Measurements from ENCODE around the gene STXBP5.

The STXBP5 gene

GRCh38 chr6:147301070-147301469 lies 96.9 kb downstream of the STXBP5 start:
- Histone ChIP-seq H3K9me3 (ENCODE audit: control insufficient read depth, insufficient read depth, low read depth, low read length) (peaks cover 42% of the 10 kb centered on the region), H3K4me3 (ENCODE audit: low read depth, low read length) (no peak overlapping the region), H3K36me3 (ENCODE audit: control insufficient read depth, insufficient read depth, low read length) (peaks cover 29% of the 10 kb centered on the region), H3K4me1 (ENCODE audit: control insufficient read depth, insufficient read depth, low read length) (no peaks in the 10 kb centered on the region), H3K27ac (ENCODE audit: low read depth, low read length) (no peak overlapping the region), H3K9ac (ENCODE audit: low read length) (no peak overlapping the region), H3K27me3 (ENCODE audit: control insufficient read depth, insufficient read depth, low read length) (no peaks in the 10 kb centered on the region)

GRCh38 chr6:147304016-147304415 lies 99.8 kb downstream of the STXBP5 start:
- H3K4me1 ChIP-seq (ENCODE audit: control insufficient read depth, insufficient read depth, low read length): no peaks in the 10 kb centered on the region
- H3K4me3 ChIP-seq (ENCODE audit: low read depth, low read length): no peak overlapping the region
- H3K27ac ChIP-seq (ENCODE audit: low read depth, low read length): no peak overlapping the region
- H3K36me3 ChIP-seq (ENCODE audit: control insufficient read depth, insufficient read depth, low read length): peaks cover 22% of the 10 kb centered on the region
- H3K9me3 ChIP-seq (ENCODE audit: control insufficient read depth, insufficient read depth, low read depth, low read length): peaks cover 23% of the 10 kb centered on the region
- no peak overlapping the region for H3K9ac ChIP-seq (ENCODE audit: low read length)
- no peaks in the 10 kb centered on the region for H3K27me3 ChIP-seq (ENCODE audit: control insufficient read depth, insufficient read depth, low read length)

- H3K9me3 ChIP-seq (ENCODE audit: control insufficient read depth, insufficient read depth, low read depth, low read length): no peaks in the 10 kb centered on the region
- no peak overlapping the region for H3K27ac ChIP-seq (ENCODE audit: low read depth, low read length)
- H3K9ac ChIP-seq (ENCODE audit: low read length): no peak overlapping the region
- no peak overlapping the region for H3K4me3 ChIP-seq (ENCODE audit: low read depth, low read length)
- H3K27me3 ChIP-seq (ENCODE audit: control insufficient read depth, insufficient read depth, low read length): no peaks in the 10 kb centered on the region
- peaks cover 3% of the 10 kb centered on the region for H3K36me3 ChIP-seq (ENCODE audit: control insufficient read depth, insufficient read depth, low read length)
- peaks cover 7% of the 10 kb centered on the region; the same call in 1 of the 2 replicates for H3K4me1 ChIP-seq (ENCODE audit: control insufficient read depth, insufficient read depth, low read length)
Observed at GRCh38 chr6:147310521-147310920, 106.3 kb downstream of the STXBP5 start.

- Histone ChIP-seq H3K4me3 (ENCODE audit: low read depth, low read length) (no peak overlapping the region), H3K27ac (ENCODE audit: low read depth, low read length) (0 out of 2 replicates have a peak overlapping the region, but pooled peaks have one; percentile 26), H3K9me3 (ENCODE audit: control insufficient read depth, insufficient read depth, low read depth, low read length) (no peaks in the 10 kb centered on the region), H3K36me3 (ENCODE audit: control insufficient read depth, insufficient read depth, low read length) (peaks cover 10% of the 10 kb centered on the region), H3K4me1 (ENCODE audit: control insufficient read depth, insufficient read depth, low read length) (peaks cover 7% of the 10 kb centered on the region; the same call in 1 of the 2 replicates), H3K9ac (ENCODE audit: low read length) (no peak overlapping the region), H3K27me3 (ENCODE audit: control insufficient read depth, insufficient read depth, low read length) (no peaks in the 10 kb centered on the region)
Observed at GRCh38 chr6:147311218-147311617, 107.0 kb downstream of the STXBP5 start.

- Histone ChIP-seq H3K36me3 (ENCODE audit: control insufficient read depth, insufficient read depth, low read length) (peaks cover 14% of the 10 kb centered on the region), H3K27me3 (ENCODE audit: control insufficient read depth, insufficient read depth, low read length) (no peaks in the 10 kb centered on the region), H3K27ac (ENCODE audit: low read depth, low read length) (no peak overlapping the region), H3K9ac (ENCODE audit: low read length) (no peak overlapping the region), H3K9me3 (ENCODE audit: control insufficient read depth, insufficient read depth, low read depth, low read length) (no peaks in the 10 kb centered on the region), H3K4me3 (ENCODE audit: low read depth, low read length) (no peak overlapping the region), H3K4me1 (ENCODE audit: control insufficient read depth, insufficient read depth, low read length) (0 out of 2 replicates have a peak, but pooled peaks cover 3% of the 10 kb centered on the region)
Observed at GRCh38 chr6:147321260-147321659, 117.0 kb downstream of the STXBP5 start.

GRCh38 chr6:147322299-147323162 lies 118.3 kb downstream of the STXBP5 start:
- no peaks in the 10 kb centered on the region for H3K27me3 ChIP-seq (ENCODE audit: control insufficient read depth, insufficient read depth, low read length)
- H3K36me3 ChIP-seq (ENCODE audit: control insufficient read depth, insufficient read depth, low read length): peaks cover 9% of the 10 kb centered on the region; the same call in 1 of the 2 replicates
- H3K9me3 ChIP-seq (ENCODE audit: control insufficient read depth, insufficient read depth, low read depth, low read length): no peaks in the 10 kb centered on the region
- H3K9ac ChIP-seq (ENCODE audit: low read length): no peak overlapping the region
- H3K4me1 ChIP-seq (ENCODE audit: control insufficient read depth, insufficient read depth, low read length): 0 out of 2 replicates have a peak, but pooled peaks cover 3% of the 10 kb centered on the region
- H3K27ac ChIP-seq (ENCODE audit: low read depth, low read length): no peak overlapping the region
- H3K4me3 ChIP-seq (ENCODE audit: low read depth, low read length): no peak overlapping the region

GRCh38 chr6:147325557-147325956 lies 121.3 kb downstream of the STXBP5 start:
- no peak overlapping the region for H3K9ac ChIP-seq (ENCODE audit: low read length)
- no peak overlapping the region for H3K27ac ChIP-seq (ENCODE audit: low read depth, low read length)
- no peak overlapping the region for H3K4me3 ChIP-seq (ENCODE audit: low read depth, low read length)
- 0 out of 2 replicates have a peak, but pooled peaks cover 3% of the 10 kb centered on the region for H3K4me1 ChIP-seq (ENCODE audit: control insufficient read depth, insufficient read depth, low read length)
- no peaks in the 10 kb centered on the region for H3K9me3 ChIP-seq (ENCODE audit: control insufficient read depth, insufficient read depth, low read depth, low read length)
- H3K27me3 ChIP-seq (ENCODE audit: control insufficient read depth, insufficient read depth, low read length): no peaks in the 10 kb centered on the region
- peaks cover 4% of the 10 kb centered on the region; the same call in 1 of the 2 replicates for H3K36me3 ChIP-seq (ENCODE audit: control insufficient read depth, insufficient read depth, low read length)

- Histone ChIP-seq H3K27ac (ENCODE audit: low read depth, low read length) (no peak overlapping the region), H3K9me3 (ENCODE audit: control insufficient read depth, insufficient read depth, low read depth, low read length) (no peaks in the 10 kb centered on the region), H3K4me1 (ENCODE audit: control insufficient read depth, insufficient read depth, low read length) (no peaks in the 10 kb centered on the region), H3K36me3 (ENCODE audit: control insufficient read depth, insufficient read depth, low read length) (no peaks in the 10 kb centered on the region), H3K9ac (ENCODE audit: low read length) (no peak overlapping the region), H3K4me3 (ENCODE audit: low read depth, low read length) (no peak overlapping the region), H3K27me3 (ENCODE audit: control insufficient read depth, insufficient read depth, low read length) (no peaks in the 10 kb centered on the region)
Observed at GRCh38 chr6:147331401-147331800, 127.2 kb downstream of the STXBP5 start.

GRCh38 chr6:147337921-147338320 lies 133.7 kb downstream of the STXBP5 start:
- no peak overlapping the region for H3K27ac ChIP-seq (ENCODE audit: low read depth, low read length)
- H3K4me3 ChIP-seq (ENCODE audit: low read depth, low read length): no peak overlapping the region
- no peaks in the 10 kb centered on the region for H3K9me3 ChIP-seq (ENCODE audit: control insufficient read depth, insufficient read depth, low read depth, low read length)
- no peaks in the 10 kb centered on the region for H3K4me1 ChIP-seq (ENCODE audit: control insufficient read depth, insufficient read depth, low read length)
- H3K36me3 ChIP-seq (ENCODE audit: control insufficient read depth, insufficient read depth, low read length): no peaks in the 10 kb centered on the region
- no peaks in the 10 kb centered on the region for H3K27me3 ChIP-seq (ENCODE audit: control insufficient read depth, insufficient read depth, low read length)
- no peak overlapping the region for H3K9ac ChIP-seq (ENCODE audit: low read length)

- H3K9ac ChIP-seq (ENCODE audit: low read length): no peak overlapping the region
- no peaks in the 10 kb centered on the region for H3K27me3 ChIP-seq (ENCODE audit: control insufficient read depth, insufficient read depth, low read length)
- no peak overlapping the region for H3K27ac ChIP-seq (ENCODE audit: low read depth, low read length)
- no peak overlapping the region for H3K4me3 ChIP-seq (ENCODE audit: low read depth, low read length)
- H3K4me1 ChIP-seq (ENCODE audit: control insufficient read depth, insufficient read depth, low read length): no peaks in the 10 kb centered on the region
- no peaks in the 10 kb centered on the region for H3K9me3 ChIP-seq (ENCODE audit: control insufficient read depth, insufficient read depth, low read depth, low read length)
- no peaks in the 10 kb centered on the region for H3K36me3 ChIP-seq (ENCODE audit: control insufficient read depth, insufficient read depth, low read length)
Observed at GRCh38 chr6:147341486-147341885, 137.3 kb downstream of the STXBP5 start.

GRCh38 chr6:147345902-147346301 lies 141.7 kb downstream of the STXBP5 start:
- Histone ChIP-seq H3K9me3 (ENCODE audit: control insufficient read depth, insufficient read depth, low read depth, low read length) (no peaks in the 10 kb centered on the region), H3K4me1 (ENCODE audit: control insufficient read depth, insufficient read depth, low read length) (no peaks in the 10 kb centered on the region), H3K9ac (ENCODE audit: low read length) (no peak overlapping the region), H3K4me3 (ENCODE audit: low read depth, low read length) (no peak overlapping the region), H3K27me3 (ENCODE audit: control insufficient read depth, insufficient read depth, low read length) (no peaks in the 10 kb centered on the region), H3K27ac (ENCODE audit: low read depth, low read length) (no peak overlapping the region), H3K36me3 (ENCODE audit: control insufficient read depth, insufficient read depth, low read length) (no peaks in the 10 kb centered on the region)
